ENCODE data around the gene NMS. TPM values are rescaled to one million over a fixed set of nuclear protein-coding genes. Genes with fewer than 3 reads are reported as not detected.

Gene NMS
- total RNA-seq, 1 experiment from 2014 or later: not detected

DNA sequence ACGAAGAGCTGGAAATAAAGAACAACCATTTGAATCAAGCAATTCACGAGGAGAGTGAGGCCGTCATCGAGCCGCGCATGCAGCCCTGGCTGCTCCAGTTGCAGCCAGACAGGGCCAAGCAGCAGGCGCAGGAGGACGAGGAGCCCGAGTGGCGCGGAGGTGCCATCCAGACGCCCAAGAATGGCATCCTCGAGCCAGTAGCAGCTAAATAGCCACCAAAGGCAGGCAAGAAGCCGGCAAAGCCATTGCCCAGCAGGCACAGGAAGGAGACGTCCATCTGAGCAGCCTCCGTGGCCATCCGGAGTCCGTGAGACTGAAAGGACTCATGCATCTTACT is 43.9 kb upstream of the NMS start:
- Mint-ChIP-seq H3K27ac (no peak overlapping the region), H3K4me1 (peaks cover 11% of the 10 kb centered on the region), H3K4me3 (no peak overlapping the region), H3K27me3 (ENCODE audit: low read depth) (peaks cover 3% of the 10 kb centered on the region; the same call in 1 of the 2 replicates), H3K36me3 (peaks cover 3% of the 10 kb centered on the region), H3K9me3 (peaks cover 34% of the 10 kb centered on the region)
- POLR2A ChIA-PET: no interaction called here
- no peak for DNase-seq (ENCODE audit: low spot score)
- CTCF ChIA-PET: interaction anchor here (1.1 kb wide), 1 partner anchor 10 kb away, joined by 3 read pairs; no protein-coding TSS in a partner anchor
- no peak for ATAC-seq
- TF ChIP-seq, protein P1, sequence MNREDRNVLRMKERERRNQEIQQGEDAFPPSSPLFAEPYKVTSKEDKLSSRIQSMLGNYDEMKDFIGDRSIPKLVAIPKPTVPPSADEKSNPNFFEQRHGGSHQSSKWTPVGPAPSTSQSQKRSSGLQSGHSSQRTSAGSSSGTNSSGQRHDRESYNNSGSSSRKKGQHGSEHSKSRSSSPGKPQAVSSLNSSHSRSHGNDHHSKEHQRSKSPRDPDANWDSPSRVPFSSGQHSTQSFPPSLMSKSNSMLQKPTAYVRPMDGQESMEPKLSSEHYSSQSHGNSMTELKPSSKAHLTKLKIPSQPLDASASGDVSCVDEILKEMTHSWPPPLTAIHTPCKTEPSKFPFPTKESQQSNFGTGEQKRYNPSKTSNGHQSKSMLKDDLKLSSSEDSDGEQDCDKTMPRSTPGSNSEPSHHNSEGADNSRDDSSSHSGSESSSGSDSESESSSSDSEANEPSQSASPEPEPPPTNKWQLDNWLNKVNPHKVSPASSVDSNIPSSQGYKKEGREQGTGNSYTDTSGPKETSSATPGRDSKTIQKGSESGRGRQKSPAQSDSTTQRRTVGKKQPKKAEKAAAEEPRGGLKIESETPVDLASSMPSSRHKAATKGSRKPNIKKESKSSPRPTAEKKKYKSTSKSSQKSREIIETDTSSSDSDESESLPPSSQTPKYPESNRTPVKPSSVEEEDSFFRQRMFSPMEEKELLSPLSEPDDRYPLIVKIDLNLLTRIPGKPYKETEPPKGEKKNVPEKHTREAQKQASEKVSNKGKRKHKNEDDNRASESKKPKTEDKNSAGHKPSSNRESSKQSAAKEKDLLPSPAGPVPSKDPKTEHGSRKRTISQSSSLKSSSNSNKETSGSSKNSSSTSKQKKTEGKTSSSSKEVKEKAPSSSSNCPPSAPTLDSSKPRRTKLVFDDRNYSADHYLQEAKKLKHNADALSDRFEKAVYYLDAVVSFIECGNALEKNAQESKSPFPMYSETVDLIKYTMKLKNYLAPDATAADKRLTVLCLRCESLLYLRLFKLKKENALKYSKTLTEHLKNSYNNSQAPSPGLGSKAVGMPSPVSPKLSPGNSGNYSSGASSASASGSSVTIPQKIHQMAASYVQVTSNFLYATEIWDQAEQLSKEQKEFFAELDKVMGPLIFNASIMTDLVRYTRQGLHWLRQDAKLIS (CRISPR knock-in tag; IDR thresholded peaks at IDR 0.05; ENCODE audit: borderline replicate concordance): no peak
- TF ChIP-seq ZNF263 (CRISPR knock-in tag; IDR thresholded peaks at IDR 0.05; ENCODE audit: low read depth) (no peak), RELA (CRISPR knock-in tag; IDR thresholded peaks at IDR 0.05; ENCODE audit: borderline replicate concordance) (no peak), FOXP1 (CRISPR knock-in tag; IDR thresholded peaks at IDR 0.05; ENCODE audit: borderline replicate concordance) (no peak), ESRRA (CRISPR knock-in tag; IDR thresholded peaks at IDR 0.05; ENCODE audit: borderline replicate concordance) (no peak), NR2C2 (CRISPR knock-in tag; IDR thresholded peaks at IDR 0.05) (no peak), ZNF317 (CRISPR knock-in tag; IDR thresholded peaks at IDR 0.05; ENCODE audit: borderline replicate concordance, low read depth) (no peak), USF1 (CRISPR knock-in tag; IDR thresholded peaks at IDR 0.05) (no peak), GTF2I (CRISPR knock-in tag; conservative IDR thresholded peaks at IDR 0.05) (no peak), E2F1 (CRISPR knock-in tag; IDR thresholded peaks at IDR 0.05) (no peak), JUN (CRISPR knock-in tag; IDR thresholded peaks at IDR 0.05) (no peak), SP1 (CRISPR knock-in tag; conservative IDR thresholded peaks at IDR 0.05) (no peak), TEAD4 (CRISPR knock-in tag; IDR thresholded peaks at IDR 0.05) (no peak), TCF7 (CRISPR knock-in tag; IDR thresholded peaks at IDR 0.05; ENCODE audit: low read depth) (no peak)
- TF ChIP-seq, protein P2, sequence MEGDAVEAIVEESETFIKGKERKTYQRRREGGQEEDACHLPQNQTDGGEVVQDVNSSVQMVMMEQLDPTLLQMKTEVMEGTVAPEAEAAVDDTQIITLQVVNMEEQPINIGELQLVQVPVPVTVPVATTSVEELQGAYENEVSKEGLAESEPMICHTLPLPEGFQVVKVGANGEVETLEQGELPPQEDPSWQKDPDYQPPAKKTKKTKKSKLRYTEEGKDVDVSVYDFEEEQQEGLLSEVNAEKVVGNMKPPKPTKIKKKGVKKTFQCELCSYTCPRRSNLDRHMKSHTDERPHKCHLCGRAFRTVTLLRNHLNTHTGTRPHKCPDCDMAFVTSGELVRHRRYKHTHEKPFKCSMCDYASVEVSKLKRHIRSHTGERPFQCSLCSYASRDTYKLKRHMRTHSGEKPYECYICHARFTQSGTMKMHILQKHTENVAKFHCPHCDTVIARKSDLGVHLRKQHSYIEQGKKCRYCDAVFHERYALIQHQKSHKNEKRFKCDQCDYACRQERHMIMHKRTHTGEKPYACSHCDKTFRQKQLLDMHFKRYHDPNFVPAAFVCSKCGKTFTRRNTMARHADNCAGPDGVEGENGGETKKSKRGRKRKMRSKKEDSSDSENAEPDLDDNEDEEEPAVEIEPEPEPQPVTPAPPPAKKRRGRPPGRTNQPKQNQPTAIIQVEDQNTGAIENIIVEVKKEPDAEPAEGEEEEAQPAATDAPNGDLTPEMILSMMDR (IDR thresholded peaks at IDR 0.05): no peak
- TF ChIP-seq, protein P3, sequence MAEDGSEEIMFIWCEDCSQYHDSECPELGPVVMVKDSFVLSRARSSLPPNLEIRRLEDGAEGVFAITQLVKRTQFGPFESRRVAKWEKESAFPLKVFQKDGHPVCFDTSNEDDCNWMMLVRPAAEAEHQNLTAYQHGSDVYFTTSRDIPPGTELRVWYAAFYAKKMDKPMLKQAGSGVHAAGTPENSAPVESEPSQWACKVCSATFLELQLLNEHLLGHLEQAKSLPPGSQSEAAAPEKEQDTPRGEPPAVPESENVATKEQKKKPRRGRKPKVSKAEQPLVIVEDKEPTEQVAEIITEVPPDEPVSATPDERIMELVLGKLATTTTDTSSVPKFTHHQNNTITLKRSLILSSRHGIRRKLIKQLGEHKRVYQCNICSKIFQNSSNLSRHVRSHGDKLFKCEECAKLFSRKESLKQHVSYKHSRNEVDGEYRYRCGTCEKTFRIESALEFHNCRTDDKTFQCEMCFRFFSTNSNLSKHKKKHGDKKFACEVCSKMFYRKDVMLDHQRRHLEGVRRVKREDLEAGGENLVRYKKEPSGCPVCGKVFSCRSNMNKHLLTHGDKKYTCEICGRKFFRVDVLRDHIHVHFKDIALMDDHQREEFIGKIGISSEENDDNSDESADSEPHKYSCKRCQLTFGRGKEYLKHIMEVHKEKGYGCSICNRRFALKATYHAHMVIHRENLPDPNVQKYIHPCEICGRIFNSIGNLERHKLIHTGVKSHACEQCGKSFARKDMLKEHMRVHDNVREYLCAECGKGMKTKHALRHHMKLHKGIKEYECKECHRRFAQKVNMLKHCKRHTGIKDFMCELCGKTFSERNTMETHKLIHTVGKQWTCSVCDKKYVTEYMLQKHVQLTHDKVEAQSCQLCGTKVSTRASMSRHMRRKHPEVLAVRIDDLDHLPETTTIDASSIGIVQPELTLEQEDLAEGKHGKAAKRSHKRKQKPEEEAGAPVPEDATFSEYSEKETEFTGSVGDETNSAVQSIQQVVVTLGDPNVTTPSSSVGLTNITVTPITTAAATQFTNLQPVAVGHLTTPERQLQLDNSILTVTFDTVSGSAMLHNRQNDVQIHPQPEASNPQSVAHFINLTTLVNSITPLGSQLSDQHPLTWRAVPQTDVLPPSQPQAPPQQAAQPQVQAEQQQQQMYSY (CRISPR knock-in tag; IDR thresholded peaks at IDR 0.05): no peak

All from WTC11 (cell line).